NCI-H128 (cell line): Measurements from ENCODE around the gene IL1RAP.
"Not testable (repeated sequence)": the region's sequence is repeated elsewhere in the genome, so short reads cannot be mapped to it uniquely, and the experiment has no call there.

Source experiments
- DNase-seq: peaks from one replicate; lab custom pipeline; 2025; ENCODE audit not compliant: unreplicated experiment; lab: John Stamatoyannopoulos, UW

Gene IL1RAP

DNA sequence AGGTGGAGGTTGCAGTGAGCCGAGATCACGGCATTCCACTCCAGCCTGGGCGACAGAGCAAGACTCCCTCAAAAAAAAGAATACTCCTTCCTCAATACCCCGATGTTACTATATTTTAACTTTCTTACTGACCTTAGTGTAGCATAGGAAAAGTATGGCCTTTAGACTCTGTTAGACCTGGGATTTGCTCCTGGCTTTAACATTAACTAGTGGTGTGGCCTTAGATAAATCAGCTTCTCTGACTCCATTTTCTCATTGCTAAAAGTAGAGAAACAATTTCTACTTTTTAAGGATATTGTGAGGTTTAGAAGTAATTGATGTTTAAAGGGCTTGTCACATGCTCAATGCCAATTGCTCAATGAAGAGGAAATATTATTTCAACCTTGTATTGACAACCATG lies 7.6 kb upstream of the IL1RAP start:
- no peak for DNase-seq

DNA sequence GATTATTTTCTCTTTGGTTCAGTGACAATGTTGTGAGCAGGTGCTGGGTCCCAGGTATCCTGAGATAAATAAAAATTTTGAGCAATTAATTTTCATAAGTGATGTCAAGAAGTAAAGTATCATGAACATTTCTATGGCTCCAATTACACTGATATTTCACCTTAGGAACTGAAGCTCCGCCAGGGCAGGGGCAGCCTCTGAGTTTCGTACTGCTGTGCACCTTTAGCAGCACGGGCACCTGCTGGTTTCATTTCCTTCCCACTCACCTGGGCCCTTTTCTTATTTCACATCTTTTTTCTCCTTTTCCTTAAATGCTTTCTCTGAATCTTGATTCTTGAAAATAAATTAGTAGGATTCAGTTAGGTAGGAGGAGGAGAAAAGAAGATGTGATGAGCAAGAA lies 1.2 kb upstream of the IL1RAP start:
- DNase-seq, result no peak

DNA sequence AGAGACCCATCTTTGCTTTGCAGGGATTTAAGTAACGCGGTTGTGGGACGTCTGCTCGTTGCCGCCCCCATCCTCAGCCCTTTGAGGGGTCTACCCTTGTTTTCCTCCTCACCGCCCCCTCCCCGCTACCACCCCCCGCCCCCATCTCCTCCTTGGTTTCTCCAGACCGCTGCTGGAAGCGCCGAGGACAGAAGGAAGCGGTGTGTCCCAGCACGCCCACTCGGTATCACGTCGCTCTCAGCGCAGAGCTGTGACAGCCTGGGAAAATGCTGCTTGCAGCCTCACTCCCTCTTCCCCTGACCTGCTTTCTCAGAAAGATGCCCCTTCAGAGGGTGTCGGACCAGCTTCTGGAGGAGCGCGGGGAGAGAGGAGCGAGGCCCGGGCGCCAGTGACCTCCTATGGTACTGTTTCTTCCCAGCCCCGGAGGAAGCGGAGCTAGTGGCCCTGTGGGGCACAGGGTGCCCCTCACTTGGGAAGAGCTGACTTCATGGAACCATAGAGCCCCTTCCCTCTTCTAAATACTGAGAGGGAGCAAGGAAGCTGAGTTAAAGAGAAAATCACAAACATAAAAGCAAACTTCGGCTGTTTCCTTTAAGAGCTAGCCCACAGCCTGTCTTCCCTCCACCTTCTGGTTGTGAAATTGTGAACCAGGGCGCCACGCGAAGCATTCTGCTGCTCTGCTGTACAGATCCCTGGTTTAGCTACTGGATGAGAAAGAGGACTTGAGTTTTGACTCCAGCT lies 698 bp downstream of the IL1RAP start:
- DNase-seq, result no peak

DNA sequence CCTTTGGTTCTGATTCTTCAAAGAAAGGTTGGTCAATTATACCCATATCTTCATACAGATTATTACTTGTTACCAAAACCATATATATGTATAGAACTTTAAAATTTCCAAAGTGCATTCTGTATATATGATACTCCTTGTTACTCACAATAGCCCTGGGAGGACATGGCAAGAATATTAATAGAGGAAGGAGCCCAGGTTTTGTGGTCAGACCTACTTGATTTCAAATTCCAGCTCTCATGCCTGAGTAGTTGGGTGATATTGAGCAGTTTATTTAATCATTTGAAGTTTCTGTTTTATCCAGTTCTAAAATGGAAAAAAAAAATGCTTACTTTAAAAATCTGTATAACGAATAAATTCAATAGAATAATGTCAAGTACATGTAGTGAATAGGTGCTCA lies 2.5 kb downstream of the IL1RAP start:
- DNase-seq, result no peak

DNA sequence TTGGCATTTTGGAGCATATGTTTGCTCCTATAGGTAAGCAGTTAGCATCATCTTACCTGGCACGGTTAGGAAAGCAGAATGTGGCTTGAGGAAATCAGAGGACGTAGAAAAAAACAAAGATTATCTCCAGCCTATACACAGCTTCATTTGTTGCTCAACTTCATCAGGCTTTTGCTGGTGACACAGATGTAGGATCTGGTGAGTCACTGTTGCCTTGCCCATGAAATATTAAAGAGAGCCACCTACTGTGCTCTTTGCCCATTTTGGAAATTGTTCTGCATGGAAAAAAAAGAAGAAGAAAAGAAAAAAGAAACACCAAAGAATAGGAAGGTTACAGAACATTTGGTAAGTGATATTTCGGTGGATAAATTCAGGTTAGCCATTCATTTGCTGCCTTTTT lies 3.8 kb downstream of the IL1RAP start:
- DNase-seq, result no peak

DNA sequence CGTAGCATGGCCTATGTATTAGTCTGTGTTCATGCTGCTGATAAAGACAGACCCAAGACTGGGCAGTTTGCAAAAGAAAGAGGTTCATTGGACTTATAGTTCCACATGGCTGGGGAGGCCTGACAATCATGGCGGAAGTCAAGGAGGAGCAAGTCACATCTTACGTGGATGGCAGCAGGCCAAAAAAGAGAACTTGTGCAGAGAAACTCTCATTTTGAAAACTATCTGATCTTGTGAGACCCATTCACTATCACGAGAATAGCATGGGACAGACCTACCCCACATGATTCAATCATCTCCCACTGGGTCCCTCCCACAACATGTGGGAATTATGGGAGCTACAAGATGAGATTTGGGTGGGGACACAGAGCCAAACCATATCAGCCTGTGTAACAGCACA lies 4.6 kb downstream of the IL1RAP start:
- not testable (repeated sequence) for DNase-seq

DNA sequence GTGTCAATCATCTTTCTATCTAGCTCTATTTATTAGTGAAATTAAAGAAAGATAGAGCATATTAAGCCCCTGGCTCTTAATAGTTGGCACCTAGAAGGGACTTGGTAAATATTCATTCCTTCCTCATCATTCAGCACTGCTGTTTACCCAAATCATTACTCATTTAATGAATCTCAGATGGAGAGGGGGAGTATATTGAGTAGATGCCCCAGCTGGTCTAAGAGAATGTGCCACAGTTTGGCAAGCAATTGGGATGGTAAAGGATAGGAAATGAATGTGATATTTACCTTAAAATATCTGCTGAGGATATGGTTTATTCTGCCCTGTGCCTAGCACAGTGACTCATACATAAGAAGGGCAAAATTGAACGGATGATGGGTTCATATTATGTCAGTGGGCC lies 6.0 kb downstream of the IL1RAP start:
- no peak for DNase-seq

DNA sequence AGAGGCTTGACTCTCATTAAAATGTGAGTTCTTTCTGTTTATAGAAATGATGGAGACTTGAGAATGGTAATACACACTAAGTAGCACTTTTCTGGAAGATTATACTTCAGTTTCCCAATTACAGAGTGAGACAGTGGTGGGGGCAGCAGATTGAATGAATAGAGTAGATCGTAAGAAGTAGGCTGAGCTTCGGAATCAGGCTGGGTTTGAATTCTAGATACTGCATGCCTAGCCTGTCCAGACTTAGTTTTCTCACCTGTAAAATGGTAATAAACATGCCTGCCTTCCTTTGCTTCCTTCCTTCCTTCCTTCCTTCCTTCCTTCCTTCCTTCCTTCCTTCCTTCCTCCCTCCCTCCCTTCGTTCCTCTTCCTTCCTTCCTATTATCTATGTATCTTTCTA lies 8.1 kb downstream of the IL1RAP start:
- no peak for DNase-seq

DNA sequence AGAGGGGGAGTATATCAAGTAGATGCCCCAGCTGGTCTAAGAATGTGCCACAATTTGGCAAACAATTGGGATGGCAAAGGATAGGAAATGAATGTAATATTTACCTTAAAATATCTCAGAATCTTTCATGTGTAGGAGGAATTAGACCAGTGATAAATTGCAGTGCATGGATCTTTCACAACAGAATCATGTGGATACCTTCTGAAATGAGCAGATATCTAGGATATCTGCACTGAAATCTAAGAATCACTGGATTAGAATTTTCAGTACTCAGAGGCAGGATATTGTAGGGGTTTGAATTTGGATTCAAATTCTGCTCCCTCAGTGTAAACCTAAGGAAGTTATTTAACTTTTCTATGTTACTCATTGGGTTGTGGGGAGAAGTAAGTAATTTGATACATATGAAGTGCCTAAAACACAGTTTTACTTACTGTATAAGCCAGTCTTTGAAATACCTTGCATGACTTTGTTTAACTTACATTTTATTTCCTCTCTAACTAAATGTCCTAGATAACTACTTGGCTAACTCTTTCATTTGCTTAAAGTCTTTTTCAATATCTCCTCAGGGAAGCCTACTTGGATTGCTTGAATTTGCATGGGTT lies 8.8 kb downstream of the IL1RAP start:
- no peak for DNase-seq

DNA sequence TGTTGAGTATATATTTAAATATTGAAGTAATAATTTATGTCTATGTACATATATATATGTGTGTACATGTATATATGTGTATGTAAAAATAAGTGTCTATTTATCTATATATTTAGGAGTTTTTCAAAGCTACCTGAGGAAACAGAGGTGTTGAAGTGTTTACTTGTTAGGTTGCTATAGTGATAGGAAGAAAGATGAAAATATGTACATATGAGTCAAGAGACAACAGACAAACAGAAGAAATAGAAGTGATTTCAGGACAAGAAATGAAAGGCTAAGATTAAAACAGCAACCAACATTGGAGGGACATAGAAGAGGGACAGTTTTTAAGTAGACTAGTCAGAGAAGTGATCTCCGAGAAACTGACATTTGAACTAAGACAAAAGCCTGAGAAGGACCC lies 11.1 kb downstream of the IL1RAP start:
- DNase-seq, result no peak

DNA sequence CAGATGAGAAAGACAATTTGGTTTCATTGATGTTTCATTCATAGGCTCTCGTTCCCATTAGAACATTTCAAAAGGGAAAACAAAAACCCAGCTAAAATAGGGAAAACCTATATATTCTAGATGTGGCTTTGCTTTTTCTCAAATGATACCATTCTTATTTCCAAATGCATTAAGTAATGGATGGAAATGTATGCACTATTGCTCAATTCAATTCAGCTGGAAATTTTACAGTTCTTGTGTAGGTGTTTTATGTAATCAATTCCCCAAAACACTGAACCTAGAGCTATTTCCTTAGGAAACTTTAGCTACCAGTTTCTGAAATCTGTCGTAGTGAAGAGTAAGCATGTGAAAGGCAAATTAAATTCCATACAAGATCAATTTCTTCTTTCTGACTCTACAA lies 11.7 kb downstream of the IL1RAP start:
- DNase-seq, result no peak

DNA sequence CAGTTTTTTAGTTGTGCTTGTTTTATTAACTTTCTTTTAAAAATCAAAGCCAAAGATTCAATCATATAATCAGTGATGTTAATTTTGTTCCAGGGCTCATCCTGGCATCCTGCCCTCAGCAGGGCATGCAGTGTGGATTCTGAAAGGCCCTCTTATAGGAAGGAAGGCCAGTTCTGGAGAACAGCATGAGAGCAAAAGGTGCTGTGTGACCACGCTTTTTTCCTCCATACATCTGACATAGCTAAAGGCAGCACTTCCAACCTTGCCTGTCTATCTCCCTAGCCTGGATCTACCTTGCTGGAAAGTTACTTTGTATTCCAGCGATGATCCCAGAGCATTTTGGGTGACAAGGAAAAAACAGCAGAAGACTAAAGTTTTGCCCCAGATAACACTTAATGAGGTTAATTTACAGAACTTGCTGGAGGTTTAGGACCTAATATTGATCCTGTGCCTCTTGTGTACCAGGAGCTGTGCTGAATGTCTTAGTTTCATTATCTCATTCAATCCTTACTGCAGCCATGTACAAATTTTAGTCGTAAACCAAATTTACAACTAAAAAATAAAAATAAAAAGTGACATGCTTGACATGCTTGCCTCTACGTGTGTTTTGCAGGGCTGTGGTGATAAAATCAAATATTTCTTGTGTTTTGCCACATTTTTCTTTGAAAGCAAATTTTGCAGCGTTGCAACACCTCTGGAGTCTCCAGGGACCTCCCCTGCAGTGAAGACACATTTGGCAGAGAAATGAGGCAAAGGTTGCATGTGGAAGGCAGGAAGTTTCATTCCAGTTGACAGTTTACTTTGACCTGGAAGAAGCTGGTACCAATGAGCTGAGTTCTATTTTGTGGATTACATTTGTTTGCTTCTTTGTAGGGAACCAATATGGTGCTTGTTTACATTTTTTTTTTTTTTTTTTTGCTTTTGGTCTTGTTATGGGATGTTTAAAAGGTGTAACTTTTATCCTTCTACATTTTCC lies 13.2 kb downstream of the IL1RAP start:
- DNase-seq, result no peak

DNA sequence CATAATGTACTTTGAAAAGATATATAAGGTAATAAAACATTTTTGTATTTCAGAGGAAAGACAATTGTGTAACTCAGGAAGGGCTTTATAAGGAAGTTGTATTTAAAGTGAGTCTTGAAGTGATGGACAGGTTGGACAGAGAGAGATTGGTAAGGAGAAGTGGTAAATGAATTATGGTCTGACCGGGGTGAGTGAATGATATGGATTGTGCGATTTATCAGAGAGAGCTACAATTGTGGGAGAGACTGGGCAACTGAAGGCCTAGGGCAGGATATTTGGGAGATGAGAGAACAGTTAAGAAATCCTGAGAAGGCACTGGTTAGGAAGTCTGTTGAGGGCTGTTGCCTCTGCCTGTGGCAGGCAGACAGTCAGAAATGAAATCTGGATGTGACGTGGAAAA lies 14.8 kb downstream of the IL1RAP start:
- DNase-seq, result no peak

DNA sequence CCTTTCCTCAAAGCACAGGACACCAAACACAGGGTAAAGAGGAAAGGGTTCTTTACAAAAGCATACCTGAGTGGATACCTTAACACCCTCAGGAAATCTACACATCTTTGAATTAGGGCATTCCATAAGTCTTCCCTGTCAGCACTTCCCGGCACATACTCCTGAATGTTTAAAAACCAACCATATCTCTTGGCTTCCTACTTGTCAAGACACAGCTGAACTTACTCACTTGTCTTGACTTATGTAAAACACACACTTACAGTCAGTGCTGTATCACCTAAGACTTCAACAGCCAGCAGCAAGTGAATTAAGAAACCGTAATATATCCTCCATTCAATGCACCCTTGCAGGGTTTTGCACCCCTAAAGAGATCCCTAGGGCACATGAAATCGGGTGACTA lies 17.5 kb downstream of the IL1RAP start:
- DNase-seq, result no peak

DNA sequence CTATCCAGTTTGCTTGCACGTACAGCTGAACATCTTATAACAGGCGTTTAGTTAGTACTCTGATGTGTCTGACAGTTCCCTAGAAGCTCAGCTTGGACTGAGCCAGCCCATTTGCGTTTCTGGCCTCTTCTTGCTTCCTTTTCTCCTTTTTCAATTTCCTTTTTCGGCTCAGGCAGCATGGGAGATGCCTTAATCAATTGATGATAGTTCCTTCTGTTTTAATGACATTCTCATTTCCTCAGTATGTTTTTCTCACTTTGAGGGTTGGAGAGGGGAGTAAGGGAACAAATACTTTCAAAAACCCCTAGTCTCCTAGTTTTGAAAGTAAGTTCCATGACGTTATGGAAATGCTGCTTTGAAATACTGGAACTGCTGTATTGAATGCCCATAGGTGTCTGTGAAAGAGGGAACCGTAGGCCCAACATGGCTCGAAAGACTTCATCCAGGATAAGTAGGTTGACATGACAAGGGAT lies 18.9 kb downstream of the IL1RAP start:
- no peak for DNase-seq

DNA sequence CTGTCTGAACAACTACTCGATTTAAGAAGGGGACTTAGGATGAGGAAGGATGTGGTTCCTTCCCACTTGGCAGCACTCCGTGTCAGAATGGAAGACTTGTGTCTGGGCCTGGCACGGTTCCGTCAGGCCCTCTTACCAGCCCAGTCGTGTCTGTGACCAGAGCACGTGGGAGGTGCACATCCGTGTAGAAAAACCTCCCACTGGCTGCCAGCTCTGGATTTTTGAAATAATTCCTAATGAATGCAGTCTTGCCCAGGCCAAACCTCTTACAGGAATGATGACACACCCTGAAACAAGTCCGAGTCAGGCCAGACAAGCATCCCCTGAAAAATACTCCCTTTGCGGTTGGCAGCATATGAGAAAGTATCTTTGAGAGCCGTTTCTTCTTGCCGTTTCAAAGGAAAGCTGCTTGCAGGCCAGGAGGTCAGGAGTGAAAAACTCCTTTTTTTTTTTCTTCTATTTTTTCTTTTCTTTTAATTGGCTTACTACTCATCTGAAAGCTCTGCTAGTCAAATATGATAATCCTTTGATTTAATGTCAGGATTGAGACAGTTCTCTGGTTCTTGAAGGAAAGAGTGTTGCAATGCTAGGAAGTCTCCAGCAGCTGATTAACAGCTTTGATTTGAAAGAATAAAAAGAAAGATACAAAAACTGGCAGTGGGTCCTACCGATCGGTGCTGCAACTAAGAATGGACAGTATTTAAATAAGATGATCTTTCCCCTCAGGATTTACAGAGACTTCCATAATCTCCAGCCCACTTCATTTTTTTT lies 19.8 kb downstream of the IL1RAP start:
- DNase-seq, result no peak

DNA sequence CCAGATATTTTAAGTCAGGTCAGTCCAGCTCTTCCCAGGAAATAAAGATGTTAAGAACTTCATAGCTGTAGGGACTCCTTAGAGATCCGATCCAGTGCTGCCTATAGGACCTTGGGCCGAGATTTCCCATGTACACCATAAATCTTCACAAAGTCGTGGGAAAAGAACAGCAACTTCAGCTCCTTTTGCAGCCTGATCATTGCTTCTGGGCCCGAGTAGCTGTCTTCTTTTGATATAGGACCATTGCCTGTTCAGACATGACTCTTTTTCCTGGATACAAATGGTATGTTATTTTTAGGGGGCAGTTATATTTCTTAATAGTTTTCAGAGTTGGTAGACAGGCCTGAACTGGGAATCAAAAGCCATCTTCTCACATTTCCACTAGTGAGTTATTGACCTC lies 20.5 kb downstream of the IL1RAP start:
- DNase-seq, result no peak

DNA sequence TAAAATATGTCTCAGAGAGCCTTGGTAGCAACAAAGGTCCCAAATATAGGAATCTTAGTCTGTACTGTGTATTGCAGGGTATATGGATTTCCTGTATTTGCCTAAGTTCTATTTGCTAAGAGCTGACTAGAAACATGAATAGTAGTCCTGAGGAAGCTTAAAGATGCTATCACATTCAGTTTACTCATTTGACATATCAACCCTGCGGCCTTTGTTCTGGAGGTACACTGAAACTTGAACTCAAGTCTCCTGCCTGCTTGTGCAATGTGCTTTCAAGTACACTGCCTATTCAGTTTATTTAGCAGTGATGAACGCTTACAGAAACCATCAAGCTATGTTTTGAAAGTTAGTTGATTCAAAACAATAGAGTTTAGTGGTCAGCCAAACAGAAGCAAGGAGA lies 21.1 kb downstream of the IL1RAP start:
- DNase-seq, result no peak

DNA sequence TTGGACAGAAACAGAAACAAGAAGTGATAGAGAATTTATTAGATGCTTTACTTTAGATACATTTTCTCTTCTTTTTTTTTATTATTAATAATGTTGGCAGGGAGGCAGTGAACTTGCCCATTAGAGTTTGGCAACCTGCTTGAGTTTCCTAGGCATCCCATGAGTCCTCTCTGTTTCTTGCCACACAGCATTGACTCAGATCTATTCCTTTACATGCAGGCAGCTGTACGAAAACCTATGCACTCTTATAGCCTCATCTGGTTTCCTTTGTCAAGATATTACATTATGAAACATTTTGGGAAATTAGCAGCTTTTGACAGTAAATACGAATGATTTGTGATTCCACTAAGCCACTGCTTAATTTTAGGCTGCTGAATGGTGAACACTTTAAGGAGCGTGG lies 23.3 kb downstream of the IL1RAP start:
- DNase-seq, result no peak

DNA sequence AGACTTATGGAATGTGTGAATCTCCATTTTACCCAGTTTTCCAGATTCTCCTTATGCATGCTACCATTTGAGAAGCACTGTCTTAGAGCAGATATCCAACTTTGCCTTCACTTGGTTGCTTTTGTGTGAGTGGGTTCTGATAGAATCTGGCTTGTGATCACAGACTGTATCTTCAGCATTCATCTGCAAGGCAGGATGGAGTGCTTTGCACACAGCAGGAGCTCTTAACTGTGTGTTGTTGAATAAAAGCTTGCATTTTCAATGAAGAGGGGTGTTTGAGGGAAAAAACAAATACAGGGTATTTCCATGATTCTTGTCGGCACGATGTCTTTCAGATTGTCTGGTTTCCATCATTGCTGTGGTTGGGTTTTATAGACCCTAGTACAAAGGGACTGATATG lies 24.4 kb downstream of the IL1RAP start:
- DNase-seq, result no peak

DNA sequence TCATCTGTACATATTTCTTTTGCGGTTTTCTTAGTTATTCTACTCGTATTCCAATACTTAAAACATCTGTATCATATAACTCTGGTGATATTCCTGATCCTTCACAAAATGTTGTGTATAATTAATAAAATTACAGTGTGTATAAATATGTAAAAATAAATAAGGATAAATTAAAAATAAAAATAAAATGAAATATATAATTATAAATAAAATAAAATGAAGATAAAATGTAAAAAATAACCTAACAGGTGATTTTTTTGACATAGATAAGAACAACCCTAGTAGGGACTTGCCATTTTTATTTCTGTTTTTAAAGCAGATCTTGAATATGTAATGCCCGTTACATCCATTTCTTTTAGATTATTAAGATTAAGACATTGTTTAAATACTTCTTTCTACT lies 25.6 kb downstream of the IL1RAP start:
- DNase-seq, result no peak
